ENCODE data around the gene DNAH7.

DNAH7 gene

GRCh38 chr2:196083601-196084000, 15.0 kb upstream of the DNAH7 start:
- no peak for DNase-seq (ENCODE audit: low read depth, low spot score)
- no peak overlapping the region for H3K4me3 ChIP-seq (ENCODE audit: low read length)

DNA sequence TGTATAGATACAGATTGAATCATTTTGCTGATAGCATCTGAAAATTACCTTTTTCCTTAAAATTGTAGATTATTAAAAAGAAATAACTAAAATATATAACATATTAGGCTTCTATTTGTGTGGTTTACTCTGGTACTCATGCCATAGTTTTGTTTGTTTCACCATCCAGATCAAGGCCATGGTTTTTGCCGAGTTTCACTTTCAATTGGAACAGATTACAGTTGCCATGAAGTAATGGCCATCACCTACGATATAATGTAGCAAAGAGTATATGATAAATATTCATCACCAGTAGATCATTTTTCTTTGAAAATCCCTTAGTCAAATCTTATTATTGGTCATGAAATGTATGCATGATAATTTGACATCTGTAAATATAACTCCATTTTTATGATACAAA, 11.9 kb upstream of the DNAH7 start:
- no peak overlapping the region for H3K4me3 ChIP-seq (ENCODE audit: low read length)
- DNase-seq (ENCODE audit: low read depth, low spot score): no peak

GRCh38 chr2:196079052-196079451, 10.4 kb upstream of the DNAH7 start:
- DNase-seq (ENCODE audit: low read depth, low spot score): no peak
- no peak overlapping the region for H3K4me3 ChIP-seq (ENCODE audit: low read length)

GRCh38 chr2:196077821-196078220, 9.2 kb upstream of the DNAH7 start:
- no peak for DNase-seq (ENCODE audit: low read depth, low spot score)
- no peak overlapping the region for H3K4me3 ChIP-seq (ENCODE audit: low read length)

GRCh38 chr2:196076778-196077568, 8.3 kb upstream of the DNAH7 start:
- DNase-seq (ENCODE audit: low read depth, low spot score): no peak
- no peak overlapping the region for H3K4me3 ChIP-seq (ENCODE audit: low read length)

- H3K4me3 ChIP-seq (ENCODE audit: low read length): no peak overlapping the region
- no peak for DNase-seq (ENCODE audit: low read depth, low spot score)
Measured at GRCh38 chr2:196075196-196075595, 6.6 kb upstream of the DNAH7 start.

GRCh38 chr2:196074631-196075030, 6.0 kb upstream of the DNAH7 start:
- H3K4me3 ChIP-seq (ENCODE audit: low read length): no peak overlapping the region
- no peak for DNase-seq (ENCODE audit: low read depth, low spot score)

DNA sequence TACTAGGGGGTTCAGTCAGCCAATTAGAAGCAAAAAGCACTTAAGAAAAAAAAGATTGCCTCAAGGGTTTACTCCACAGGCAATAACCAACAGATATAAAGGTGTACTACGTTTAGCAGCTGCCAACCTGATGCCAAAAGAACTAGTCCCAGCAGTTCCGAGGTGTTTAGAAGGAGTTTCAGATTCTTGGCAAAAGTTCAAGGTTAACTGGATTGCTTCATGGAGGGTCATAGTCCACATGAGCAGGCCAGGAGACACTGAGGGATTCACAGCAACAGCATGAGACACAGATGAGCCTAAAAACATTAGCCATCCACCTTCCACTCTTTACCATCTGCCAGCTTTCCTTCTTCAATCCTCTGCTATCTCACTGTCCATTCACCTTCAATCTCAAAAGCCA, 4.9 kb upstream of the DNAH7 start:
- H3K4me3 ChIP-seq (ENCODE audit: low read length): no peak overlapping the region
- DNase-seq (ENCODE audit: low read depth, low spot score): no peak

DNA sequence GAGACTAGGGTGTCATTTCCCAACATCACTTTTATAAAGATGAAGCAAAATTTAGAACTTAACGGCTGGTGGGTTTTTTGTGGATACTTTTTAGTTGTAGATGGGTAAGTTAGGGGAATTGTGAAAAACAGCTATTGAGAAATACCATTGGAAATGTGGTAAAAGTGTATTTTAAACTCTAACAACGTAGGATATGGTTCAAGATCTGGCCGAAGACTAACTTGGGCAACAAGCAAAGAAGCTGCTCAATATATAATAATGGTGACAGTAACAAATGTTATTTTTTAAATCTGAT, 1.6 kb downstream of the DNAH7 start:
- no peak for DNase-seq (ENCODE audit: low read depth, low spot score)
- H3K4me3 ChIP-seq (ENCODE audit: low read length): no peak overlapping the region

DNA sequence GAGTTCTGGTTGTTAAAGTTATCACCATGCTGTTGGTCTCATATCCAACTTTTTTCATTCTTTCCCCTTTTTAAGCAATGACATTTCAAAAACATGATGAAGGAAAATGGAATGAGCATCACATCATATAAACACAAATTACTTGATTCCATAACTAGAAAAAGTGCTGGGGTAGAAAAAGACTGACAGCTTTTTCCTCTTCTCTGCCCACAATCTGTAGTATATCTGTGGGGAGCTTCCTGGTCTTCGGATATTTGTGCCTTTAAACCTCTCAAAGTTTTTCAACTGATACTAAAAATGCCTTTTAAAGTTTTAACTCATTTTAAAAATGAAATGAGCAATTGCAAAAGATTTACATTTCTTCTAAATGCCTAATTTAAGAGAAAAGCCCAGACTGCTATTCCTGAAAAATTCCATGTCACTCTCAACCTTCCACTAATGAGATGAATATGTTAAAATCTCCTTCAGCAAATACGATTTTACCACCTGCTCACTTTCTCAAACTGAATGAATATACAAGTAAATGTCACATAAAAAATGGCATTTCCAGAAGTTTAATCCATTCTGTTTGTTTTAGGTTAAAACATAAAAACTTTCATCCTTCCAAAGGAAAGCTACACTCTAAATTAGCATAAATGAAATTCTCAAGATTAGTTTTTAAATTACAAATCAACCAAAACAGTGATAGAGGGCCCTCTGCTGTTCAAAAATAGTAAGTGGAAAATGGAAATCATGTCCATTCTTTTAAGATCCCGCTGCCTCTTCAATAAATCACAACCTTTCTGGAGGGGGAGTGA, 2.1 kb downstream of the DNAH7 start:
- no peak overlapping the region for H3K4me3 ChIP-seq (ENCODE audit: low read length)
- DNase-seq (ENCODE audit: low read depth, low spot score): peak; percentile 41

DNA sequence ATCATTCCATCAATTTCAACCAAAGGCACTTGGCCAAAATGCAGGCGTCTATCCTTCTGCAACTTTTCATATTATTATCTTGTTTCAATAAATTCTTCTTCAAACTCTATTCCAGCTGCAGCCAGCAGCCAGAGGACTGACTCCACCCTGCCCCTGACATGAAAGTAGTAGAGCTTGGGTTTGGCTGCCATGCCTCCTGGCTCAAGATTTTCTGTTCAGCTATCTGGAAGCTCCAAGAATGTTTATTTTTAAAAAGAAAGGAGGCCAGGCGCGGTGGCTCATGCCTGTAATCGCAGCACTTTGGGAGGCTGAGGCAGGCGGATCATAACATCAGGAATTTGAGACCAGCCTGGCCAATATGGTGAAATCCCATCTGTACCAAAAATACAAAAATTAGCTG, 4.9 kb downstream of the DNAH7 start:
- no peak overlapping the region for H3K4me3 ChIP-seq (ENCODE audit: low read length)
- DNase-seq (ENCODE audit: low read depth, low spot score): no peak

GRCh38 chr2:196059491-196059960, 9.1 kb downstream of the DNAH7 start:
- DNase-seq (ENCODE audit: low read depth, low spot score): no peak
- no peak overlapping the region for H3K4me3 ChIP-seq (ENCODE audit: low read length)

DNA sequence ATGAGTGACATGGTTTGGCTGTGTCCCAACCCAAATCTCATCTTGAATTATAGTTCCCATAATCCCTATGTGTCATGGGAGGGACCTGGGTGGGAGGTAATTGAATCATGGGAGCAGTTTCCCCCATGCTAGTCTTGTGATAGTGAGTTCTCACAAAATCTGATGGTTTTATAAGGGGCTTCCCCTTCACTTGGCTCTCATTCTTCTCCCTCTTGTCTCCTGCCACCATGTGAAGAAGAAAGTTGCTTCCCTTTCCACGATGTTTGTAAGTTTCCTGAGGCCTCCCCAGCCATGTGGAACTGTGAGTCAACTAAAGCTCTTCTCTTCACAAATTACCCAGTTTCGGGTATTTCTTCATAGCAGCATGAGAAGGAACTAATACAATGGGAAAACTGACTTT, 14.0 kb downstream of the DNAH7 start:
- H3K4me3 ChIP-seq (ENCODE audit: low read length): no peak overlapping the region
- DNase-seq (ENCODE audit: low read depth, low spot score): no peak

DNA sequence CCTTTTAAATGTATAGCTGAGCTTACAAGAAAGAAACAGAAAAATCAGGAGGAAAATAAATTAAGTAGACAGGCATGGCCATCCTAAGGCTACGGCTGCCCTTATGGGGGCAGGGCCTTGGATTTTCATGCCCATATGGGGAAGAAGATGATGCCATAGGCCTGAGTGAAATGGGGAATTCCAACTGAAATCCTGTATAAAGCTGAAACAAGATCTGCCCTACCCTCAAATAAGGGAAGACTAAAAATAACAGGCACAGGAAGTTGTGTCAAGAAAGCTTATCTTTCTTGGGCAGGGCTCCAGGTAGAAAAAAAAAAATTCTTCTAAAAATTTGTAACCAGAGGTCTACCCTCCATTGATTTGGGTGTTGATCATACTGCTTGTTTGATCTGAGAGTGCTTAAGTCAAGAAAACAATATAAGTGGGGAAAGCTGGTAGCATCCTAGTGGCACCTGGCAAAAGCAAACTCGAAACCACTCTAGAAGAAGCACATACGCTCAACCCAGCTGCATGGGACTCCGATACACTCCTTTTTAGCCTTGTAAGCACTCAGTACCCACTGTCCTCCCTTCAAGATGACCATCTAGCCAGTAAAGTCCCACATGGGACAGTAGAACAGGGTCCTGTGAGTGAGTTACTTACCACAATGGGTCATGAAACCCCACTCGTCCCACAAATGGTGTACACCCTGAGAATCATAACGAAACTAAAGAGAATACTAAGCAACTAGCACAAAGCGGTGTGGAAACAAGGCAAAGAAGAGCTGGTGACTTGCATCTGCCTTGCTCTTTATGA, 22.3 kb downstream of the DNAH7 start:
- H3K4me3 ChIP-seq (ENCODE audit: low read length): no peak overlapping the region
- no peak for DNase-seq (ENCODE audit: low read depth, low spot score)

DNA sequence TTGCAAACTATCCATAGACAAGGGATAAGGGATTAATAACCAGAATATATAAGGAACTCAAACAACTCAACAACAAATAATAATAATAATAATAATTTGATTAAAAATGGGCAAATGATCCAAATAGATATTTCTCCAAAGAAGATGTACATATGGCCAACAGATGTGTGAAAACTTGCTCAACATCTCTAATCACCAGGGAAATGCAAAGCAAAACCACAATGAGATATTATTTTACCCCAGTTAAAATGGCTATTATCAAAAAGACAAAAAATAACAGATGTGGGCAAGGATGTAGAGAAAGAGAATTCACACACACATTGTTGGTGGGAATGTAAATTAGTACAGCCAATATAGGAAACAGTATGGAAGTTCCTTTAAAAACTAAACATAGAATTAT, 26.9 kb downstream of the DNAH7 start:
- H3K4me3 ChIP-seq (ENCODE audit: low read length): no peak overlapping the region

GRCh38 chr2:196040218-196040617, 28.4 kb downstream of the DNAH7 start:
- DNase-seq (ENCODE audit: low read depth, low spot score): no peak
- H3K4me3 ChIP-seq (ENCODE audit: low read length): no peak overlapping the region

More for the DNA sequence above, 26.9 kb downstream of the DNAH7 start:
- DNase-seq (ENCODE audit: low read depth, low spot score): no peak

GRCh38 chr2:196036442-196036841, 32.2 kb downstream of the DNAH7 start:
- no peak overlapping the region for H3K4me3 ChIP-seq (ENCODE audit: low read length)
- no peak for DNase-seq (ENCODE audit: low read depth, low spot score)

DNA sequence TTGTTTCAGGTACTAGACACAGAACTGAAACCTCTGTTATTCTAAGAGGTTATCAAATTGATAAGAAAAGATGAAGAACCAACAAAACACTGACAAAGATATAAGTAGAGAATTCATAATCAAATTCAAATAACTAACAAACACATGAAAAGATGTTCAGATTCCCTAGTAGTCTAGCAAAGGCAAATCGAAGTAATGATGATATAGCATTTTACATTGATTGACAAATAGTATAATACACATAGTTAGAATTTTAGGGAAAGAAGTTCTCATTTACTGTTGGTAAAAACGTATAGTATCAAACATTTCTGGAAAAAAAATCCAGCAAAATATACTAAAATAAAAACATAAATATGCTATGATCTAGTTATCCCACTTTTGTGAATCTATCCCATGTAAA, 50.6 kb downstream of the DNAH7 start:
- no peak for DNase-seq (ENCODE audit: low read depth, low spot score)
- H3K4me3 ChIP-seq (ENCODE audit: low read length): no peak overlapping the region

- DNase-seq (ENCODE audit: low read depth, low spot score): no peak
Measured at GRCh38 chr2:196012314-196012713, 56.3 kb downstream of the DNAH7 start.

GRCh38 chr2:196000551-196000950, 68.1 kb downstream of the DNAH7 start:
- no peak overlapping the region for H3K4me3 ChIP-seq (ENCODE audit: low read length)
- DNase-seq (ENCODE audit: low read depth, low spot score): no peak

More at GRCh38 chr2:196012314-196012713, 56.3 kb downstream of the DNAH7 start:
- no peak overlapping the region for H3K4me3 ChIP-seq (ENCODE audit: low read length)

All from Jurkat, Clone E6-1 (cell line).